Limb (tissue), 2 donors: ENCODE data around the gene SYNE1.
A peak's percentile ranks its signal among the peaks of the same experiment; 100 is the strongest.
"Not testable (repeated sequence)": the region's sequence is repeated elsewhere in the genome, so short reads cannot be mapped to it uniquely, and the experiment has no call there.

Experiments used
- DNase-seq, 2 donors: peaks; one replicate each; pipeline ENCODE4 v3.0.0-alpha.2; 2016; ENCODE audit errors: extremely low spot score in 2 of 2

The SYNE1 gene, protein sequence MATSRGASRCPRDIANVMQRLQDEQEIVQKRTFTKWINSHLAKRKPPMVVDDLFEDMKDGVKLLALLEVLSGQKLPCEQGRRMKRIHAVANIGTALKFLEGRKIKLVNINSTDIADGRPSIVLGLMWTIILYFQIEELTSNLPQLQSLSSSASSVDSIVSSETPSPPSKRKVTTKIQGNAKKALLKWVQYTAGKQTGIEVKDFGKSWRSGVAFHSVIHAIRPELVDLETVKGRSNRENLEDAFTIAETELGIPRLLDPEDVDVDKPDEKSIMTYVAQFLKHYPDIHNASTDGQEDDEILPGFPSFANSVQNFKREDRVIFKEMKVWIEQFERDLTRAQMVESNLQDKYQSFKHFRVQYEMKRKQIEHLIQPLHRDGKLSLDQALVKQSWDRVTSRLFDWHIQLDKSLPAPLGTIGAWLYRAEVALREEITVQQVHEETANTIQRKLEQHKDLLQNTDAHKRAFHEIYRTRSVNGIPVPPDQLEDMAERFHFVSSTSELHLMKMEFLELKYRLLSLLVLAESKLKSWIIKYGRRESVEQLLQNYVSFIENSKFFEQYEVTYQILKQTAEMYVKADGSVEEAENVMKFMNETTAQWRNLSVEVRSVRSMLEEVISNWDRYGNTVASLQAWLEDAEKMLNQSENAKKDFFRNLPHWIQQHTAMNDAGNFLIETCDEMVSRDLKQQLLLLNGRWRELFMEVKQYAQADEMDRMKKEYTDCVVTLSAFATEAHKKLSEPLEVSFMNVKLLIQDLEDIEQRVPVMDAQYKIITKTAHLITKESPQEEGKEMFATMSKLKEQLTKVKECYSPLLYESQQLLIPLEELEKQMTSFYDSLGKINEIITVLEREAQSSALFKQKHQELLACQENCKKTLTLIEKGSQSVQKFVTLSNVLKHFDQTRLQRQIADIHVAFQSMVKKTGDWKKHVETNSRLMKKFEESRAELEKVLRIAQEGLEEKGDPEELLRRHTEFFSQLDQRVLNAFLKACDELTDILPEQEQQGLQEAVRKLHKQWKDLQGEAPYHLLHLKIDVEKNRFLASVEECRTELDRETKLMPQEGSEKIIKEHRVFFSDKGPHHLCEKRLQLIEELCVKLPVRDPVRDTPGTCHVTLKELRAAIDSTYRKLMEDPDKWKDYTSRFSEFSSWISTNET (N-terminal part only)

GRCh38 chr6:152637296-152638047 lies at the start of gene SYNE1:
Gene SYNE1, minus strand, starts transcription at chr6:152637362. Its CDS starts 9,031 bp downstream, at chr6:152628331.
- DNase-seq, result no peak

- no peak for DNase-seq
These were observed 48.7 kb upstream of the SYNE1 start for GRCh38 chr6:152685819-152686218.

- DNase-seq, result not testable (repeated sequence)
These were observed 45.8 kb upstream of the SYNE1 start for GRCh38 chr6:152682935-152683334.

GRCh38 chr6:152682141-152682540 lies 45.0 kb upstream of the SYNE1 start:
- no peak for DNase-seq

- no peak for DNase-seq
These were observed 43.8 kb upstream of the SYNE1 start for GRCh38 chr6:152680879-152681517.

DNA sequence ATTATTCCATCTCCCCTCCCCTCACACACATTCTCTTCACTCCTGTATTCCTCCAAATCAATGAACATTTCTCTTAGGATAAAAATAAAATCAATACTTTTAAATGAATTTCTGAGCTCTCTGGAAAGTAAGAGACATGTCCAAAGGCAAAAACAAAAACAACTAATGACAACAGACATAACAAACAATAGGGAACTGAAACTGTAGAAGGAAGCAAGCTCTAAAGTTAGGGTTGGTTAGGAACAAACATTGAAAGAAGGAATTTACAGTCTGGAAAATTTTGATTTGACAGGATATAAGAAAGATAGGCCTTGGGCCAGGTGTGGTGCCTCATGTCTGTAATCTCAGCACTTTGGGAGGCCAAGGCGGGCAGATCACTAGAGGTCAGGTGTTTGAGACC lies 43.0 kb upstream of the SYNE1 start:
- no peak for DNase-seq

GRCh38 chr6:152673236-152673635 lies 36.1 kb upstream of the SYNE1 start:
- DNase-seq, result no peak

GRCh38 chr6:152671171-152671570 lies 34.0 kb upstream of the SYNE1 start:
- no peak for DNase-seq

DNA sequence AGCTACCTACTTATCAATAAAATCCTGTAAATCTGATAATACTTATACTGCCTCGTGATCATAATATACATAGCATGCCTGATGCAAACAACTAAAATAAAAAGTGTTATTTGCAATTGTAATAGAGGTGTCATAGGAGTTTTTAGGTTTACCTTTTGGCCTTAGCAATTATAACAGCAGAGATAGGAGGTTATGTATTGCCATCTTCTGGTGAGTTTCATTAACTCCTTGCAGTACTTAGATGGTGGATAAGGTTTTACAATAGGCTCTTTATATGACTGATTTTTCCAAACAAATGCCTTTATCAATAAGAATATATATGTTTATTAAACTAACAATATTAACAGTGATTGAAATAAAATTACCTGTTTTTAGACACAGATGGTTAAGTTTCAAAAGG lies 32.7 kb upstream of the SYNE1 start:
- DNase-seq, result peak in 1 of 2 donors; percentile 10

DNA sequence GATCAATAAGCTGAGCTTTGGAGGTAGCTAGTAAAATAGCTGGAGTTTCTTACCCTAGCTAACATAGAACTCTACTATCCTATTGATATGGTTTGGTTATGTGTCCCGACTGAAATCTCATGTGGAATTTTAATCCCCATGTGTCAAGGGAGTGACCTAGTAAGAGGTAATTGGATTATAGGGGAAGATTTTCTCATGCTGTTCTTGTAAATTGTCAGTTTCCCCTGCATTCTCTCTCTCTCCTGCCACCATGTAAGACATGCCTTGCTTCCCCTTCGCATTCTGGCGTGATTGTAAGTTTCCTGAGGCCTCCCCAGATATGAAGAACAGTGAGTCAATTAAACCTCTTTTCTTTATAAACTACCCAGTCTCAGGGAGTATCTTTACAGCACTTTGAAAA lies 24.6 kb upstream of the SYNE1 start:
- no peak for DNase-seq

DNA sequence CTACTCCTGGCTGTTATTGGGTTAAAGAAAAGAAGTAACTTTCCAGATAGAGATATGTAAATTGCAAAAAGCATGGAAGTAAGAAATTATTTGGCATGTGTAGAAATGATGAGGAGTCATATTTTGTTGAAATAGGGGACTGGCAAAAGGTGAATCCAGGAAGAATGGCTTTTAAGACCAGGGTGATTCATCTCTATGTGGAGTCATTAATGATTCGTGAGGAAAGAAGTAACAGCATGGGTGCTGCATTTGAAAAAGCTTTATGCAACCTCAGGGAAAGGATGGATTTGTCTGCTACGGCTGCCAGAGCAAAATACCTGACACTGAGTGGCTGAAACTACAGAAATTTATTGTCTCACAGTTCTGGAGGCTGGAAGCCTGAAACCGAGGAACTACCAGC lies 14.8 kb upstream of the SYNE1 start:
- no peak for DNase-seq

DNA sequence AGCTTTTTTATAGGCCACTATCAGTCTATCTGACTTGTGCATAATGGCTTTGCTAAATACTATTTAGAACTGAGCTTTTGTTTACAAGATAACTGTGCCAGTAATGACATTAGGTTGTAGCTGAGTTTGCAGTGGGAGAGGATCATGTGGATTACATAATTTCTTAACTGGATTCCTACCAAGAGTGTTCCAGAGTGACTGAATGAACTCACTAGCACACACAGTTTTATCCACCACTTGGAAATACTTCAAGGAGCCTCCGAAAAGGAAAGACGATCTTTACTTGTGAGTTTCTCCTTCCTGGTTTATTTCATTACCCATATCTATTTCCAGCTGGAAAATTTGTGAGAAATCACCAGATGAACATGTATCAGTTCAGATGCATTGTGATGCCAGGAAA lies 10.9 kb upstream of the SYNE1 start:
- DNase-seq, result peak in 1 of 2 donors; percentile 38

- not testable (repeated sequence) for DNase-seq
These were observed 9.6 kb upstream of the SYNE1 start for GRCh38 chr6:152646732-152647131.

GRCh38 chr6:152642578-152643375 lies 5.6 kb upstream of the SYNE1 start:
- DNase-seq, result peak in 1 of 2 donors; percentile 40

- DNase-seq, result peak; percentile 13 to 62
These were observed 410 bp downstream of the SYNE1 start for GRCh38 chr6:152636609-152637295.

DNA sequence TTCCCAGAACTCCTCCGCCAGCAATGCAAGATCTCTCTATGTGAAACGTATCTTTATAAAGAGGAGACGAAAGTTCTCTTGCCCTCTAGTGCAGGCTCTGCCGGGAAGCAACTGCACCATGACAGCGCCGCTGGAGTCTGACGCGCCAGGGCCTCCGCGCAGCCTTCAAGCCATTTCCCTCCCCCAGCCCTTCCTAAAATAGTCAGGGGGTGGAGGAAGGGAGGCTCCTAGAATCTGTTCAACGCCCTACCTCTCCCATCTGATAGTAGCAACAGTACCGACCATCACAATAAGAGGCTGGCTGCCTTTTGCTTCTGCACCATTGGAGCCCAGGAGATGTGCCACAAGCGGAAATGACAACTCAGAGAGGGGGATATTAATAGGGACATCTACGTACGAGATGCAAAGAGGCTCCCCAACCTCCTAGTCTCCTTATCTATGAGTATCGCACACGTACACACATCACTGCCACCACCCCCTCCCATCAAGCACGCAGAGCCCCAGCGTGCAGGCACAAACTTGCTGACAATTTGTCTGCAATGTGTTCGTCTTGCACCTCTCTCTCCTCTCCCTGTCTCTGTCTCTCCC lies 1.0 kb downstream of the SYNE1 start:
- DNase-seq, result peak; percentile 18 to 55

DNA sequence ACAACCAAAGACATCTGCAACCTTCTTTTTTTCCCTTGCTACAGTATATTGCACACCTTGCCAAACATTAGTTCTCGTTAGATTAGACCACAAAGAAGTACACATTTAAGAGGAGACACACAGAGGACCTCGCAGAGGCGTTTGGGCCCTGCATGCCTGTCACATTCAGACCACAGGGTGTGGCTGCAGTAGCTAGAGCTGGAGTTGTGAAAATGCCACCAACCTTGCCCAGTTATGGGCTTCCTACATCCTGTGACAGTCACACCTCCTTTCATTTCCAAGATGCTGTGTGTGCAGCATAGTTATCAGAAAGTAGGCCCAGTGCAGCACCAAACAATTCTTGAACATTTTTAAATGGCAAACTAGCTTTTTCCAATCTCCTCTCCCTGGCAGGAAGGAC lies 2.4 kb downstream of the SYNE1 start:
- no peak for DNase-seq

DNA sequence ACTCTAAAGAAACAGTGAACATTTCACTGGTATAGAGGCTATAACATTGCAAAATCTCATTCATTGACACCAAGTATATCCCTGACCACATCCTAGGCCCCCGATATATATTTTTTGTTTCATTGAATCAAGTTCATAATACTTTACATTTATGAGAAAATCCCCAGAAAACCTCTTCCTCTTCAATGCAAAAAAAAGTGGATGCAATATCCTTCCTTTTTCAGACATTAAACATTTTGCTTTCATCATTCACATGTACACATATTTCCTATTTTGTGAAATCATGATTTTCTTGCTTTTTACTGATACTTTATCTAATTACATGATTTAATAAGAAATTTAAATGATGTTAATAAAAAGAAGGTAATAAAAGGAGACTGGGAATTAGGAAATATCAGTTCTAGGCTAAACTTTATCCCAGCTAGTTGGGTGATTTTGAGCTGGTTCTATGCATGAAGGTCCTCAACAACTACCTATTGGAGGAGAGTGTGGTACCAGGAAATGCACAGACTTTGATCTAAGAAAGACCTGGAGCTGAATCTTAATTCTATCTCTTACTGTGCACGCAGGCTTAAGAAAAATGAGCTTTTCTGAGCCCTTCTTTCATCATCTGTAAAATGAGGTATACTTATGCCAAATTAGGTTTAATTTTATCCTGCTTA lies 4.9 kb downstream of the SYNE1 start:
- no peak for DNase-seq
